GM20000 (cell line): Measurements from ENCODE around the gene DLG2.

ENCODE experiments used
- DNase-seq: peaks from one replicate; pipeline ENCODE4 v3.0.0; 2012; ENCODE audit warnings: low spot score
- CTCF ChIP-seq: IDR thresholded peaks from 2 replicates; pipeline ENCODE4 v1.5.1; 2012; ENCODE audit warnings: mild to moderate bottlenecking, control low read depth; ENCODE audit errors: extremely low read depth, missing control alignments

Gene DLG2

GRCh38 chr11:84691830-84692229, 935.3 kb downstream of the DLG2 start:
- DNase-seq, result no peak
- no peak for TF ChIP-seq CTCF

GRCh38 chr11:84687433-84687832, 939.7 kb downstream of the DLG2 start:
- DNase-seq, result no peak
- TF ChIP-seq CTCF, result no peak

GRCh38 chr11:84686716-84687115, 940.4 kb downstream of the DLG2 start:
- no peak for DNase-seq
- TF ChIP-seq CTCF, result no peak

- no peak for DNase-seq
- TF ChIP-seq CTCF, result no peak
Measured at GRCh38 chr11:84685976-84686375, 941.2 kb downstream of the DLG2 start.

- no peak for TF ChIP-seq CTCF
- DNase-seq, result no peak
Measured at GRCh38 chr11:84685149-84685548, 942.0 kb downstream of the DLG2 start.

GRCh38 chr11:84681456-84681855, 945.7 kb downstream of the DLG2 start:
- TF ChIP-seq CTCF, result no peak

GRCh38 chr11:84675396-84676025, 951.6 kb downstream of the DLG2 start:
- DNase-seq, result no peak
- no peak for TF ChIP-seq CTCF

More at GRCh38 chr11:84681456-84681855, 945.7 kb downstream of the DLG2 start:
- no peak for DNase-seq
